Activated CD8-positive, alpha-beta memory T cell treated with anti-CD3 and anti-CD28 coated beads, Interleukin-2, amount 50 U/mL, for 24 hours (primary cell): ENCODE data around the gene SLC22A7.

ENCODE experiments used
- DNase-seq: peaks from one replicate; pipeline ENCODE4 v3.0.0-alpha.2; 2020; ENCODE audit errors: extremely low read depth

The SLC22A7 gene, protein sequence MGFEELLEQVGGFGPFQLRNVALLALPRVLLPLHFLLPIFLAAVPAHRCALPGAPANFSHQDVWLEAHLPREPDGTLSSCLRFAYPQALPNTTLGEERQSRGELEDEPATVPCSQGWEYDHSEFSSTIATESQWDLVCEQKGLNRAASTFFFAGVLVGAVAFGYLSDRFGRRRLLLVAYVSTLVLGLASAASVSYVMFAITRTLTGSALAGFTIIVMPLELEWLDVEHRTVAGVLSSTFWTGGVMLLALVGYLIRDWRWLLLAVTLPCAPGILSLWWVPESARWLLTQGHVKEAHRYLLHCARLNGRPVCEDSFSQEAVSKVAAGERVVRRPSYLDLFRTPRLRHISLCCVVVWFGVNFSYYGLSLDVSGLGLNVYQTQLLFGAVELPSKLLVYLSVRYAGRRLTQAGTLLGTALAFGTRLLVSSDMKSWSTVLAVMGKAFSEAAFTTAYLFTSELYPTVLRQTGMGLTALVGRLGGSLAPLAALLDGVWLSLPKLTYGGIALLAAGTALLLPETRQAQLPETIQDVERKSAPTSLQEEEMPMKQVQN

DNA sequence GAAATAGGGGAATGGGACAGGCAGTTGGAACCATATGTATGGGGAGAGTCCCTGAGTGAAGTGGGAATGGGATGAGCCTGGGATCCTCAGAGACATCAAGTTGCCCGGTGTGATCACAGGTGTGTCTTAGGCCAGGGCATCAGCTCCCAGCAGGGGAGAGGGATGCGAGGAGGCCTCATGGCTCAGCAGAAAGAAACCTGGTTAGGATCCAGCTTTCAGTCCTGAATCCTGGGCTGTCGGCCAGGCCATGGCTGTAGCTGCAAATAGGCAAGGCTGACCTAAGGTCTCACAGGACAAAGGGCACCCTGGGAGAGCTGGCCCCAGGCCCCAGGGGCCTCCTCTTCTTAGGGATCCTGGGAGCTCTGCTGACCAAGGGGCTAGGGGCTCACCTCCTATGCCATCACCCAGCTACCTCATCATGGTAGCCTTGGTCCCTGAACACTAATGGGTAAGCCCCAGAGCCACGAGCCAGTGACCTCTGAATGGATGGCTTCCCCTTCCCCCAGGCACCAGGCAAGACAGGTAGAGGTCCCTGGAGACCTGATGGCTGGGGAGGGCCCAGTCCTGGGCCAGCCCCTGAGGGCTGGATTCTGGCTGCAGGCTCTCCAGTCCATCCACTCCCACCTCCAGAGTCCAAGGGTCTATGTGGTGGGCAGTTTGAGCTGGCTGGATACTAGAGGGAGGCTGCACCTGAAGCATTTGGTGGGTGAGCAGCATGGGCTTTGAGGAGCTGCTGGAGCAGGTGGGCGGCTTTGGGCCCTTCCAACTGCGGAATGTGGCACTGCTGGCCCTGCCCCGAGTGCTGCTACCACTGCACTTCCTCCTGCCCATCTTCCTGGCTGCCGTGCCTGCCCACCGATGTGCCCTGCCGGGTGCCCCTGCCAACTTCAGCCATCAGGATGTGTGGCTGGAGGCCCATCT, at the start of gene SLC22A7:
Gene SLC22A7, plus strand, starts transcription at position 617 of the 921 bp plus-strand sequence. Its CDS starts 99 bp downstream, at position 716.
- no peak for DNase-seq

DNA sequence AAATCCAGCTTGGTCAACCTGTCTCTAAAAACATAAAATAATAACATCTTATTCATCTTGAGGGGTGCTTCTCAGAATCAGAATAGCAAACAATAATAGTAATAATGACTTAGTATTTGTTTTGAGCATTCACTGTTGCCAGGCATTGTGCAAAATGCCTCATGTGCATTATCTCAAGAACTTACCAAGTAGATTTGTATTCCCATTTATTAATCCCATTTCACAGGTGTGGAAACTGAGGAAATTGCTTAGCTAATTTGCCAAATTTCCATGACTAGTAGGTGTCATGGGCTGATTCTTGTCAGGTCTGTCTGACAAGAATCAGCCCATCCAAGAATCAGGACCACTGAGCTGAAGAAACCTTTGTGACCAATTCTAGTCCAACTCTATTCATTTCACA, 49.3 kb upstream of the SLC22A7 start:
- no peak for DNase-seq

DNA sequence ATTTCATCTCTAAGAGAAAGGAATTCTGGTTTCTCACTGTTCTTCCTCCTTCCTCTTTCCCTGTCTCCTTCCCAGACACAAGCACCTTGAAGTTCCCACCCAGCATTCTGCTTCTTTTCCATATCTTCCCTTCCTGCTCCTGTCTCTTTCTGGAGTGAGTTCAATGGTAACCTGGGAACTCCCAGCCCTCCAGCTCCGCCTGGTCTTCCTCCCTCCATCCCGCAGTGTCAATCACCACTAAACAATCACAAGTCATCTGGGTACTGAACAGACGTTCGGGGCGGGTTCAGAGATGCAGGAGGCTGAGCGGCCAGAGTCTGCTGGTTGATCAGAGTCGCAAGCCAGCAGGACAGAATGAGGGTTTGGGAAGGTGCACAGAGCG, 47.1 kb upstream of the SLC22A7 start:
- no peak for DNase-seq

DNA sequence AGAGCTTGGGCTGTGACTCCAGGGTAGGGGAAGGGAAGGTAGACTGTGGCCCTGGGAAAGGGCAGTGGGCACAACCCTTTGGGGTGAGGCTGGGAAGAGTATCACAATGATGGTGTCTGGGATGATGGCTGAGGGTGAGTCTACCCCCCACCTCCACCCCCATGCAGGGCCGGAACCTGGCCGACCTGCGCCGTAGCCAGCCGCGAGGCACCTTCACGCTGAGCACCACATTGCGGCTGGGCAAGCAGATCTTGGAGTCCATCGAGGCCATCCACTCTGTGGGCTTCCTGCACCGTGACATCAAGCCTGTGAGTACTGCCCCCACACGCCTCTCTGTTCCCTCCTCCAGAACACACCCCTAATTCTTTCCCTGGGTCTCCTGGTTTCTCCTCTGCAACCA, 44.7 kb upstream of the SLC22A7 start:
- DNase-seq = no peak

DNA sequence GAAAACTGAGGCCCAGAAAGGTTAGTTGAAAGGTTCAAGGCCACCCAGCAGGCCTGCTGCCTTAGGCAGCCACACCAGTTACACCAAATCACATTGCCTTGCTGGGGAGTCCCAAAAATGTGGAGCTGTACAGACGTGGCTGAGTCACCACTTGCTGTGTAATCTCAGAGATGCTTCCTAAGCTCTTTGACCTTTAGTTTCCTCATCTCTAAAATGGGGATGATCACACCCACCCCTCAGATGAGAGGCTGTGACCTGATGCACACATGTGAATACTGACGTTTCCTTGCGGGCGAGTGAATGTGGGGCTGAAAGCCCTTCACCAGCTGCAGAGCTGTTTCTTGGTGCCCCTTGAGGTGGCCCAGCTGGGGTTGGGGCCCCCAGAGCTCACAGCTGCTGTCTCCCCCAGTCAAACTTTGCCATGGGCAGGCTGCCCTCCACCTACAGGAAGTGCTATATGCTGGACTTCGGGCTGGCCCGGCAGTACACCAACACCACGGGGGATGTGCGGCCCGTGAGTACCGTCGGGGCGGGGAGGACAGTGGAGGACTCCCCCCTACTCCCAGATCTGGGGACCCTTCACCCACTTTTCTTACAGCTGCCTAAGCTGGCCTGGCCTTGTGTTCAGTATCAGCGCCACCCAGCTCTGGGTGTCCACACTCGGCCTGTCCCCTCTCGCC, 43.8 kb upstream of the SLC22A7 start:
- DNase-seq = no peak

DNA sequence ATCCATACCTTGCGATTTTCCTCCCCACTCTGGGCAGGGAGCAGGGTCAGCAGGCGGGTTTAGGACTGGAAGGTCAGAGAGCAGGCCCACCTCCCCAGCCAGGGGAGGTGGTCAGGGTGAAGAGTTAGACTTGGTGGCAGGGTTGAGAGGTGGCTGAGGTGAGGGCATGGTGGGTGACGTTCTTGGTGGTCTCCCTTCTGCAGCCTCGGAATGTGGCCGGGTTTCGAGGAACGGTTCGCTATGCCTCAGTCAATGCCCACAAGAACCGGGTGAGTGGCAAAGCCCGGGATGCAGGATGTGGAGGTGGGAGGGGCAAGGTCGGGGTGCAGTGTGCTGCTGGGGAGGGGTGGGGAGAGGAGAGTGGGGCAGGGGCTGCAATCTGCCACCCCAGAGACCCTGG, 43.2 kb upstream of the SLC22A7 start:
- no peak for DNase-seq

DNA sequence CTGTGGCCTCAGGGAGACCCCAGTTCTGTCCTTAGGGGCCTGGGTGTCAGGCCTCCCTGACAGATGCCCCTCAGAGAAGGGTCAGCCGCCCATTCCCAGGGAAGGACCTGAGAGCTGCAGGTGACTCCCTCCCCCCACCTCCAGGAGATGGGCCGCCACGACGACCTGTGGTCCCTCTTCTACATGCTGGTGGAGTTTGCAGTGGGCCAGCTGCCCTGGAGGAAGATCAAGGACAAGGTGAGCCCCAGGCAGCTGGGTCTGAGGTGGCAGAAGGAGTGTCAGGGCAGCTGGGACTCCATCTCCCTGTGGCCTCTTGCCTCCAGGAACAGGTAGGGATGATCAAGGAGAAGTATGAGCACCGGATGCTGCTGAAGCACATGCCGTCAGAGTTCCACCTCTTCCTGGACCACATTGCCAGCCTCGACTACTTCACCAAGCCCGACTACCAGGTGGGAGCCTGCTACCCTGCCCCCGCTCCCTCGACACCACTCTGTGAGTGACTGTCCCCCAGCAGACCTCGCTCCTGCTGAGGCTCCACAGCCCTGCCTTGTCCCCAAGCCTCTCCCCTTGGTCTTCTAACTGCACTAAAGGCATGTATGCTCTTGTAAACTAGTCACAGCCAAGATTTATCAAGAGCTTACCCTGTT, 42.5 kb upstream of the SLC22A7 start:
- no peak for DNase-seq

DNA sequence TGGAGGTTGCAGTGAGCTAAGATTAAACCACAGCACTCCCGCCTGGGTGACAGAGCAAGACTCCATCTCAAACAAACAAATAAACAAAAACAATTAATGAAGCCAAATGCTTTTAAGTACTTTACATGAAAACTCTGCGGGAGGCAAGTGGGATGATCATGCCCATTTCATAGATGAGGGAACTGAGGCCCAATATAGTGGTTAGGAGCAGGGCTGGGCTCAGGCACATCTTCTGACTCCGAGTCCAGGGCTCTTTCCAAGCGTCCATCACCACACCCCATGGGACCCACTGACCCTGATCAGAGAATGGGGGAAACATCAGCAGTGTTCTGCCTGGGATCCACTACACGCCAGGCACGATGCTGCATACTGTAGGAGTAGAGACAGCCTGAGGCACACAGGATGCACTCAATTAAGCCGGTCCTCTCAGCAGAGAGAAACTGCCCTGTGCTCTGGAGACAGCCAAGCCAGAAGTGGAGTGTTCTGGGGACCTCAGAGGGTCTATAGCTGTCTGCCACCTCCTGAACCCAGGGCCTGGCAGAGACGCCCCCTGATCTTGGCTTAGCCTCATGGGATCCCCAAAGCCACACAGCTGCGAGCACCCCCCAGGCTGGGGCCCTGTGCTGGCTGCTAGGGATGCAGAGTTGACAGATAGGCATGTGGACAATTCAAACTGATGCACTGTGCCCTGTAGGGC, 41.2 kb upstream of the SLC22A7 start:
- DNase-seq = no peak

DNA sequence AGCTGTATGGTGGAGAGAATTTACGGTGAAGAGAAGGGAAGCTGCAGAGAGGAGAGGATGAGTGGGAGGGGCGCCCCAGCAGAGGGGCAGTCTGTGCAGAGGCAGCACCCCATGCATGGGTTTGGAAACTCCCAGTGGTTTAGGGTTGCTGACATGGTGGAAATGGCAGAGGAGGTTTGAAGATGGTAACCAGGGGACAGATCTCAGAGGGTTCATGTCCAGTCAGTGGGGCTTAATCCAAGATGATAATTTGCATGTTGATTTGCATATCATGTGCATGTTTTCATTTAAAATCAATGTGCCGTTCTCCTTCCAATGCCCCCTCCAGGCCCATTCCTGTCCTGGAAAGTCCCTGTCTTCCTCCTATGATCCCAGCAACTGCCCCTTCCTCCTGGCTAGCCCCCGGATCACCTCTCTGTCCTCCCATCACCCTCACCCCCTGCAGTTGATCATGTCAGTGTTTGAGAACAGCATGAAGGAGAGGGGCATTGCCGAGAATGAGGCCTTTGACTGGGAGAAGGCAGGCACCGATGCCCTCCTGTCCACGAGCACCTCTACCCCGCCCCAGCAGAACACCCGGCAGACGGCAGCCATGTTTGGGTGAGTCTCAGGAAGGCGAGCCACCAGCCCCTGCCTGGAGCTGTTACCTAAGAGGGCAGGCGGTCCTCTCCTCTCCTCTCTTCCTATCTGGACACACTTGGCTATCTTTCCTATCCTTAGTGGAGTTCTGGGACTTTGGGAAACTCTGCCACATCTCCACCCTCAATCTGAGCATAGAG, 40.5 kb upstream of the SLC22A7 start:
- no peak for DNase-seq

DNA sequence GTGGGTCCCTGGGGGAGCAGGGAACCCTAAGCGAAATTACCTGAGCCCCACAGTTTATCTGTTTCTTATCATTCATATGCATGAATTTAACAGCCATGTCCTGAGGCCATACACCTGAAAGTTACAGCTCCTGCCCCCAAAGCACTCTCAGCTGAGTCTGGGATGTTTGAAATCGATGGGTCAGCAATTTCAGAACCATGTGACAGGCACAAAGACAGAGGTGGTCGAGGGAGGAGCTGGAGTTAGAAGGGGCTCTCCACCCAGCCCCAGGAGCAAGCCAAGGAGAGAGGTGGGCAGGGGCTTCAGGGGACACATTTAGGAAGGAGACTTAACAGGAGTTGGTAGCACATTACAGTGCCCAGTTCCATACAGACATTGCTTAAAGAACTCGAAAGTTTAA, 39.9 kb upstream of the SLC22A7 start:
- DNase-seq = no peak

DNA sequence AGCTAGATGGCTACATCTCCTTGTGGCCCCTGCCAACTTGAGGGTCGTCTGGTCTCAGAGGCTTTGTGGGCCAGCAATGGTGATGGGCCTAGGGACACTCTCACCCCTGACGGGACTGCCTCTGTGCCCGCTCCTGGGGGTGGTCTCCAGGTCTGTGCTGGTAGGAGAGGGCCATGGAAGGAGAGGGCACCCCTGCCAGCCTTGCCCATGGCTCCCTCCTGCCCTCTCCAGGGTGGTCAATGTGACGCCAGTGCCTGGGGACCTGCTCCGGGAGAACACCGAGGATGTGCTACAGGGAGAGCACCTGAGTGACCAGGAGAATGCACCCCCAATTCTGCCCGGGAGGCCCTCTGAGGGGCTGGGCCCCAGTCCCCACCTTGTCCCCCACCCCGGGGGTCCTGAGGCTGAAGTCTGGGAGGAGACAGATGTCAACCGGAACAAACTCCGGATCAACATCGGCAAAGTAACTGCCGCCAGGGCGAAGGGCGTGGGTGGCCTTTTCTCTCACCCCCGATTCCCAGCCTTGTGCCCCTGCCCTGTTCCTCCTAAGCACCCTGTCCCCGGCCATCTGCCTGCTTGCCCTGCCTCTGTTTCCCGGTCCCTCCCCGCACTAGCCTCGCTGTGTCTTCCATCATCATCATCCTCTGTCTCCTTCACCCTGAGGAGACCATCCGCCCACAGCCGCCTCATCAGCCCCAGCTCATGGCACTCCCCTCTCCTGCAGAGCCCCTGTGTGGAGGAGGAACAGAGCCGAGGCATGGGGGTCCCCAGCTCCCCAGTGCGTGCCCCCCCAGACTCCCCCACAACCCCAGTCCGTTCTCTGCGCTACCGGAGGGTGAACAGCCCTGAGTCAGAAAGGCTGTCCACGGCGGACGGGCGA, 39.0 kb upstream of the SLC22A7 start:
- no peak for DNase-seq

DNA sequence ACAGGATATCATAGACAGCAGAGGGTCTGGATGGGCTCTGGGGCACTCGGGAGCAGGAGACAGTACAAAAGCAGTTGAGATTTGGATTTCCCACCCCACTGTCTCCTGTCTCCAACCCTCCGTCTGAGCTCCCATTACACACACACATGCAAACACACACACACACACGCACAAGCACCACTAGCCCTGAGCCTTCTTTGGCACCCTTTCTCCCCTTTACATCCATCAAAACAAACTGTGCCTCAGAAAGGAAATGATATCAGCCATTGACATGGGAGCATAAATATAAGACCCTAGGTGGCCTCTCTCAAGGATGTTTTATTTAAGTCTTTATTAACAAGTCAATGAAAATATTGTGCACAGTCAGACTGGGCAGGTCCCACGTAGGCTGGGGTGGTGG, 37.3 kb upstream of the SLC22A7 start:
- DNase-seq = no peak

DNA sequence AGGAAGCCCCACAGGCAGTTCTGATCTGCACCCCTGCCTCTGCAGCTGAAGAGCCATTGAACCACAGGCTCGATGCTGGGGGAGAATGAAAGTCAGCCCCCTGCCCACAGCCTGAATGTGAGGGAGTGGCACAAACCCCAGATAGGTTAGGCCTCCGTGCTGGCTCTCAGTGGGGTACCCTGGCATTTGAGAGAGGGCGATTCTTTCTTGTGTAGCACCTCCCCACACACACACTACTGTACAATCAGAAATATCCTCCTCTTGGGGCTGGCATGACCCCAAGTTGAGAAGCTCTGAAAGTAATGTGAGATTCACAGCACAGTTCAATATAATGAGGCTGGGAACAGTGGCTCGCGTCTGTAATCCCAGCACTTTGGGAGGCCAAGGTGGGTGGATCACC, 36.9 kb upstream of the SLC22A7 start:
- DNase-seq = no peak

DNA sequence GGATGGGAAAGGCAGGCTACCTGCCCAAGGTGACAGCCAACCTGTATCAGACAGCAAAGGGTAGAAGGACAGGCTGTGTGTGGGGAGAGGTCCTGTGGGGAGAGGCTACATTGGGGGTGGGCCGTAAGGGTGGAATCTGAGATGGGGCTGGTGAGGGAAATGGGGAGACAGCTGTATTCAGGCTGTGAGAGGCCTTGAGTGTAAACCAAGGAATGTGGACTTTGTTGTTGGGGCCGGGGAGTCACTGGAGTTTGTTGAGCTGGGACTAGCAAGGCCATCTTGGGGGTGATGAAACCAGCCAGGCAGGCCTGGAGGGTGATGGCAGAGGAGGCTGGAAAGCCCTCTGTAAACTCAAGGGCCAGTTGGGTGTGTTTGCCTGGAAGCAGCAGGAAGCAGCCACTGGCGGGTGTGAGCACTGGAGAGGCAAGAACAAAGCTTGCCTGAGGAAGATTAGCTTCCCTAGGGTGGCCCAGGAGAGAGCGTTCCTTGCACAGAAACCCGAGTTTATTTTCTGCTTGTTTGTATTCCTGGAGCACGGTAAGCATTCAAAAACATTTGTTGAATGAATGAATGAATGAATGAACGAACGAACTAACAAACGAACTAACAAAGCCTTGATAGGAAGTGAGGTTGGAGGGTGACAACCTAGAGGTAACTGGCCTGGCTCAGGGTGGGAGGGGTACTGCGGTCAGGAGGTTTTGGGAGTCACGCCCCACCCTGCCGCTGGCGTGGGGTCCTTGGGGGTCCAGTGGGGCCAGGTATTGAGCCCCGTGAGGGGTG, 35.9 kb upstream of the SLC22A7 start:
- no peak for DNase-seq

DNA sequence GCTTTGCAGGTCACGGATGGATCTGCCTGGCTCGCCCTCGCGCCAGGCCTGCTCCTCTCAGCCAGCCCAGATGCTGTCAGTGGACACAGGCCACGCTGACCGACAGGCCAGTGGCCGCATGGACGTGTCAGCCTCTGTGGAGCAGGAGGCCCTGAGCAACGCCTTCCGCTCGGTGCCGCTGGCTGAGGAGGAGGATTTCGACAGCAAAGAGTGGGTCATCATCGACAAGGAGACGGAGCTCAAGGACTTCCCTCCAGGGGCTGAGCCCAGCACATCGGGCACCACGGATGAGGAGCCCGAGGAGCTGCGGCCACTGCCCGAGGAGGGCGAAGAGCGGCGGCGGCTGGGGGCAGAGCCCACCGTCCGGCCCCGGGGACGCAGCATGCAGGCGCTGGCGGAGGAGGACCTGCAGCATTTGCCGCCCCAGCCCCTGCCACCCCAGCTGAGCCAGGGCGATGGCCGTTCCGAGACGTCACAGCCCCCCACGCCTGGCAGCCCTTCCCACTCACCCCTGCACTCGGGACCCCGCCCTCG, 35.2 kb upstream of the SLC22A7 start:
- no peak for DNase-seq

DNA sequence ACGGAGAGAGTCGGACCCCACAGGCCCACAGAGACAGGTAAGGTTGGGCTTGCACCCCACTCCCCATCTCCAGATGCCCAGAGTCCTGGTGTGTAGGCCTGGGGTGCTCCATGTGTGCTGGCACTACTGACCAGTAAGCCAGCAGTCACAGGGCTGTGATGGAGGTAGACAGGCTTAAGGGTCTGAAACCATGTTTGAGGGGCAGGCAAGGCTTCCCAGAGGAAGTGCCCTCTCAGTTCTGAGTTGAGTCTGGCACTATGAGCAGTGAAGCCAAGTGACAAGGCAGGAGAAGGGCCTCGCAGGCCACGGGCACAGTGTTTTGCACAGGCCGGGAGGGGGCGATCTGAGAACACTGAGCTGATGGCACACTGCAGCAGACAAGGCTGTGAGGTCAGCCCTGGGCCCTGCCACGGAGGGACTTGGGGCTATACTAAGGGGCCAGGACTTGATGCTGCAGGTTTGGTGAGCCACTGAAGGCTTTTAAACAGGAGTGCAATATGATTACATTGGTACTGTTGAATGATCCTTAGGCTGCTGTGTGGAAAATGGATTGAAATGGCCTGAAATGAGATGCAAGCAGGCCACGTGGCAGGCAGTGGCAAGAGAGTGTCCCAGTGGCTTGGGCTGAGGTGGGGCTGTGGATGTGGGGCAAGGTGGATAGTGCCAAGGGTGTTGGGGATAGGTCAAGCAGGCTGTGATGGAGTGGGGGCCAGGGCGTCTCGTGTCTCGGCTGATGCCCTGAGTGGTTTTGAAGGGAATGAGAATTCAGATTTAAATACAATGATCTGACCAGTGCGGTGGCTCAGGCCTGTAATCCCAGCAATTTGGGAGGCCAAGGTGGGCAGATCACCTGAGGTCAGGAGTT, 34.5 kb upstream of the SLC22A7 start:
- DNase-seq = peak; percentile 58

DNA sequence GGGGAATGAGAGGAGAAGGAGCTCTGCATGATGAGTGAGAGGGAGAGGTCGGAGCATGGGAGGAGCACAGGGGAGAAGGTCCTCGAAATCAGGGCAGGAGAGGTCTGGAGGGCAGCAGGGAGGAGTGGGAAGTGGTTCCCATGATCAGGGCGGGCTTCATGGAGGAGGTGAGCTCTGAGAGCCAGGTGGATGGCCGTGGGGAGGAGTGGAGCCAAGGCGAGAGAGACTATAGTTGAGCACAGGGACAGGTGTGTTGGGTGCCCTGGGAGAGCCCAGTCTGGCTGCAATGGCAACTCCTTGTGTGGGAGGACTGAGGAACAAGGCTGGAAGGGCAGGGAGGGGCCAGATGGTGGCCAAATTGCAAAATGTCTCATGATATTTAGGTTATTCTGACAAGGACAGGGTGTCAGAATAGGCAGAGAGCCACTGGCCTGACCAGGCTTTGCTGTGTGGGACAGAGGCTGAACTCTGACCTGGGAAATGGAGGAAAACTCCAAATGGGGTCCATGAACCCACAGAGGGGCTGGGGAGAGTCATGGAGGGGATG, 33.4 kb upstream of the SLC22A7 start:
- no peak for DNase-seq
